Hepatic stellate cell (primary cell): ENCODE measurements around the gene MASP1.

Experiments
- DNase-seq: peaks from one replicate; pipeline ENCODE4 v3.0.0; 2011; ENCODE audit warnings: low spot score

Gene MASP1

GRCh38 chr3:187264911-187265310 is 26.6 kb downstream of the MASP1 start:
- DNase-seq, result no peak

DNA sequence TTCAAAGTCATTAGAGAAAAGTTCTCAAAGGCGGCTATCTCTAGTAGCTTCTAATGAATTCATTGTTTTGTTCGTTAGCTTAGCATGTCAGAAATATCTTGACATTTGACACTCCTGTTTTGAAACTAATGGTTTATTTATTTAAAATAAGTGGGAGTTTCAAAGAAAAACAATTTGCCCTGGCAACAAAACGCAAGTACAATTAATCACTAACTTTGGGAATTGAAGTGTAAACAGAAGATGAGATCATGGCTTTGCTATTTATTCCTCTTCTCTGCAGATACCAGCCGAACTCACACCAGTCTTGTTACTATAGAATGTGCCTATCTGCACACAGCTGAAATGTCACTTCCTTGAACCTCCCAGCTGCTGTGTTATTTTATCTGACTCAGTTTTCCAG is 27.5 kb downstream of the MASP1 start:
- peak; percentile 56 for DNase-seq

DNA sequence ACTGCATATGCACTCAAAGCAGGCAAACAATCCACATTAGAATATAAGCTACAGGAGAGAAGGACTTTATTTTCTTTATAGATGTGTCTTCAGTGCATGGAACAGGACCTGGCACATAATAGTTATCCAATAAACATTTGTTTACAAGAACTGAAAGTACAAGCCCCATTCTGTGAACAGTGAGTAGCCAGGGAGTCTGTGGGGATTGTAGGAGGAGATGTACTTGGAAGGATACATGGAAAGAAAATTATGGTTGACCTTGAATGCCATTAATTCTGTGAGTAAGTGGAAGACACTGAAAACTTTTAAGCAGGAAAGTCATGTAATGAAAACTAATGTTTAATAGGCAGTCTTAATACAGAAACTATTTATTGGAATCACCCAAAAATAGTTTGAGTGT is 28.3 kb downstream of the MASP1 start:
- DNase-seq, result no peak

- no peak for DNase-seq
These were observed 29.2 kb downstream of the MASP1 start for GRCh38 chr3:187262360-187262759.

- DNase-seq, result peak; percentile 29
These were observed 30.0 kb downstream of the MASP1 start for GRCh38 chr3:187261541-187261969.

DNA sequence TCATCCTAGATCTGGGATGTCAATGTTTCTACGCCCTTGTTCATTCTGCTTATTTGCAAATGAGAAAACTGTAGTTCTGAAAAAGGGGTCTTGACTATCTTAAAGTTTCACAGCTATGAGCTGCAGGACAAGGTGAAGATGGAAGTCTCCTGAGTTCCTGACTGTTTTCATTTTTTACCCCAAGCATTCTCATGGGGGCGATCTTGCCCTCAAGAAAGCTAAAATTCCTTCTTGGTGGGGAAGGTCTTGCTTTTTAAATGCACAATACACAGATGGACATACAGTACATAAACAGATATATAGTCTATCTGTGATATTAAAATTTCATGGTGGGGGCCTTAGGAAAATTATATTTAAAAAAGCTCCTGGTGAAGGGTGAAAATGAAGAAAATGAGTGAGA is 32.4 kb downstream of the MASP1 start:
- DNase-seq, result no peak

DNA sequence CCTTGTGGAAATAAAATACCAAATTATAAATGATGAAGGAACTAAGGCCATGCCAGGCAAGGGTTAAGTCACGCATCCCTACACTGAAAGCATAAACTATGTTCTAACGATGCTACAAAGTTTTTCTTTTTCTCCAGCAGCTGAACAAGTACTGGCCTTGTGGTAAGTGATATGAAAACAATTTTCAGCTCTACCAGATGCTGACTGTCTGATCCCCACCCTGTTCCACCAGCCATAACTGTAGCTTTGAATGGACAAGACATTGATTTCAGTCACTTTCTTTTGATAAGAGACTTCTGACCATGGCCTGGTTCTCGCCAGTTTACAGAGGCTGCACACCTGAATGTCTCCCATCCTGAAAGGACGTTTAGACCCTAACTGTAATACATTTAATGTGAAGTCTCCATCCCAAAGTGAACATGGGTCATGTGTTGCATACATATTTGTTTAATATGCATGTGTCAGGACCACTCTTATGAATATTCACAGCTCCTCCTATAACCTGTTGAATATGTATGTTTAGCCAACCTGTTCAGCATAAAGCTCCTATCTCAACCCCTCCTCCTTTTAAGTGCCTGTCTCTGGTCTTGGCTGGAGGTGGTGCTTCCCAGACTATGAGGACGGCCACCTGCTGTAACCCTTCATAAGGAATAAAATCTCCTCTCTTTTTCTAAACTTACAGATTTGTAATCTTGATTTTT is 33.4 kb downstream of the MASP1 start:
- DNase-seq, result no peak

DNA sequence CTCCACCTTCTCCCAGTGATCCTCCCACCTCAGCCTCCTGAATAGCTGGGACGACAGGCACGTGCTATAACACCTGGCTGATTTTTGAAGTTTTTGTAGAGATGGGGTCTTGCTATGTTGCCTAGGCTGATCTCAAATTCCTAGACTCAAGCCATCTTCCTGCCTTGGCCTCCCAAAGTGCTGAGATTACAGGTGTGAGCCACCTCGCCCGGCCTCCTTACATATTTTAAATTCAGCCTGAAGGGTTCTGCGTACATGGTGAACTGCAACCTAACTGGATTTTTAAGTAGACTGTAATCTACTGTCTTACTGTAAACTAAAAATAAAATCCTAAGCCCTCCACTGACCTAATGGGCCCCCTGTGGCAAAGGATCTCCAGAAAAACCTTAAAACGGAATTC is 34.1 kb downstream of the MASP1 start:
- no peak for DNase-seq

DNA sequence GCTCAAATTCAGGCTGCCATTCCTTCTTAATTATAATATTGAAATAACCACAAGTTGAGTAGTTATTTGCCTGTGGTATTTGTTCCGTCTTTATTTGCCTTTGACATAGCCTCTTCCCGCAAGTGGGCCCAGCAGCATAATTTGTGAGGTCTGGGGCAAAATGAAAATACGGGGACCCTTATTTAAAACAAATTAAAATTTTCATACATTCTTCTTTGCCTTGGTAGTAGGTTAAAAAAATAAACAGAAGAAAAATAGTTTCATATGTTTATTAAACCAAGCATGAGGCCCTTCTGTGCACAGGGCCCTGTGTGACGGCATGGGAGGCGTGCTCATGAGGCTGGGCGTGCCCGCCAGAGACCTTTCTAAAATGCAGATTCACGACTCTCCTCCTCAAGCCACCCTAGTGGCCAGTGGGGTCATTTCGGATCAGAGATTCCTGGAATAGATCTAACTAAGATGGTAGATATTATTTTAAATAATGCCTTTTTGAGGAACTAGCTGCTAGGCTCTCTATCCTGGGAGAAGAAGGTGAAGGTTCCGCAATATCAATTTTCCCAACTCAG is 35.4 kb downstream of the MASP1 start:
- DNase-seq, result no peak

DNA sequence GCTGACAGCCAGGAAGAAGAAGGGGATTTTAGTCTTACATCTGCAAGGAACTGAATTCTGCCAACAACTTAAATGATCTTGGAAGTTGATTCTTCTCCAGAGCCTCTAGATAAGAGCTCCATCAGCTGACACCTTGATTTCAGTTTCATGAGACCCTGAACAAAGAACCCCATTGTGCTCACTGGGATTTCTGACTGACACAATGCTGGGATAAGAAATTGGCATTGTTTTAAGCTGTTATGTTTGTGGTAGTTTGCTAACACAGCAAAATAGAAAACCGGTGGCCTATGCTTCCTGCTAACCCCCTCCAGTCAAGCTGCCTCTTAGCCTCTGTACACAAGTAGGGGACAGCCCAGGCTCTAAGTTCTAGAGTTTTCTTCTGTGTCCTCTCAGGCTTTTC is 36.2 kb downstream of the MASP1 start:
- no peak for DNase-seq

GRCh38 chr3:187252311-187252710 is 39.2 kb downstream of the MASP1 start:
- DNase-seq, result no peak

DNA sequence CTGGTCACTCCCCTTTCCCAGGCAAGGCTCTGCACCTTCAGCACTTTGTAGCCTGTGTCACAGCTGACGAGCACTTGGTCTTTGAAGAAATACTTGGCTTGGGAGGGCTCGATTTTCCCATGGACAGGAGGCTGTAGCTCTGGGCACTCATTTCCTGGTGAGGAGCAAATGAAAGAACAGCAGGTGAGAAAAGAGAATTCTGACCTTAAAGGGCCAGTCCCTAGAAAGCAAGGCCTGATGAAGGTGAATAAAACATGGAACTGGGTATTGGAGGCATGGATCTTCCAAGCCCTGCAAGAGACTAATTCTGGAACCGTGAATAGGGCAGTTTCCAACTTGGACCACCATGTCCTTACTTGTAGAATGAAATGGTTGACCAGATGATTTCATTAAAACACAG is 39.9 kb downstream of the MASP1 start:
- DNase-seq, result no peak

GRCh38 chr3:187247398-187247797 is 44.1 kb downstream of the MASP1 start:
- DNase-seq, result no peak

DNA sequence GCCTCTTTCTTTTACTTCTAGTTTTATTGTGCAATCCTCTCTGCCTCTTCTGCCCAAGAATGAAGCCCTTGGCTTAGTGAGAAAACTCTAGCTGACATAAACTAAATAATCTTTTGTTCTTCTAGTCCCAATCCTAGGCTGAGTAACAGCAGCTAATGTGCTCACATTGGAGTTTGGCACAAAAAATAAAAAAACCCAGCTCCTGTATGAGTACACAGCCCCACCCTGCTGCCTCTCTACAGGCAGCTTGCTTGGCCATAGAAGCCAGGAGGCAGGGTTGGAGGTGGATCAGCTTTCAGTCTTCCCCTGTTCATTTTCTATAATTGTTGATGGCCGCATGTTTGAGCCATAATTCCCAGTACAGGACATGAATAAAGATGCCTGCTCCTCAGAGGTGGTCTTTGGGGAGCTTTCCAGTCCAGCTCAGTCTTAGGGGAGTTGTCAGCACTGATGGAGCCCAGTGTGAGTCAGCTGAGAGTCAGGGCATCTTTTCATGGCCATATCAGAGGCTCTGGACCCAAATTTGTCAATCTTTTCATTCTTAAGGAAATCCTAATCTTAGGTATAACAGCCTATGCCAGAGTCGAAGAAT is 47.5 kb downstream of the MASP1 start:
- no peak for DNase-seq

- DNase-seq, result no peak
These were observed 48.6 kb downstream of the MASP1 start for GRCh38 chr3:187242900-187243299.

GRCh38 chr3:187242435-187242834 is 49.1 kb downstream of the MASP1 start:
- DNase-seq, result no peak

GRCh38 chr3:187238835-187239234 is 52.7 kb downstream of the MASP1 start:
- DNase-seq, result peak; percentile 61

DNA sequence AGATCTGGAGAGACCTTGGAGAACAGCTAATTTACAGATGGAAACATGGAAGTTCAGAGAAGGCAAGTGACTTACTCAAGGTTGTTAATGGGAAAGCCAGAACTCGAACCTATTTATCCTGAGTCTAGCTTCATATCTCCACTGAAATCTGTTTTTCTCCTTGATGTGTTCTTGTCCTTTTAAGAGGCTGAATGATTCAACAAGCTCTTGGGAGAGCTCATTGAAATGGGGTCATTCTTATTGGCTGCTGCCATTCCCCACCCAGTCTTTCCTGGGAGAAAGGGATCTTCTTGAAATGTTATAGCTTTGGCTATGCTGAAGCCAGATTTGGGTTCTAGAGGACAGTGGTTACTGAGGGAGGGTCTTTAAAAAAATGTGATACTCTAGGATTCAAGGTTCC is 53.3 kb downstream of the MASP1 start:
- DNase-seq, result no peak

DNA sequence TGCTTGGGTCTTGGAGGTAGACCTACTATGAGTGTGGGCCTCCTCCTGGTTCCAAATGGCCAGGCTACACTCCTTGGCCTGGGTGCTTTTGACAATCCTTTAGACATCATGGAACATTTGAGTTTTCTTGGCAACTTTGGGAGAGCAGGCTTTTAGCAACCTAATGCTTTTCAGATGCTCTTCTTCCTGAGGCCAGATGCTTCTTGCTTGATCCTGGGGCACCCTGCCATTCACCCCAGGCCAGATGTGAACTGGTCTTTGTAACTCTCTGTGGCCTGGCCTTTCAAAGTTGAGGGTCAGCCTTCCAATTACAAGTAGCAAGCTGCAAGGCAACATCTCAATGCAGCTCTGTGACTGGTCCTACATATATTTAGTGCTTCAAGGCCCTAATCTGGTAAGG is 53.8 kb downstream of the MASP1 start:
- DNase-seq, result no peak

DNA sequence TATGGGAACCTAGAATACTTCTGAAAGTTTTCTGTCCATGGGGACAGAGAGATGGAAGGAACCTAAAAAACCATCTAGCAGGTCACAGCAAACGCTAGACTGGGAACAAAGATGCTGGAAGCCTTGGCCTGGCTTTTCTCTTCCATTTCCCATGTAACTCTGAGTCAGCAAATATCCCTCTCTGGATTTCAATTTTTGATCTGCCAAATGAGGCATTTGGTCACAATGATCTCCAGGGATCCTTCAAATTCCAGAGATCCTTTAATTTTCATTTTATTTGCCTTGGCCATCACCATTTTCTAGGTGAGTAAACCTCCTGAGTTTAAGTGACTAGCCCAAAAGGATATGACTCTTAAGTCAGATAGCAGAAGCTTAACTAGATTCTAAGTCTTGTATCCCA is 54.6 kb downstream of the MASP1 start:
- no peak for DNase-seq

GRCh38 chr3:187230011-187230410 is 61.5 kb downstream of the MASP1 start:
- DNase-seq, result no peak

GRCh38 chr3:187228740-187229139 is 62.8 kb downstream of the MASP1 start:
- no peak for DNase-seq

GRCh38 chr3:187227658-187228258 is 63.8 kb downstream of the MASP1 start:
- peak; percentile 91 for DNase-seq
